Measurements from ENCODE around the gene KBTBD2.
A peak's percentile ranks its signal among the peaks of the same experiment; 100 is the strongest.
"Not testable (repeated sequence)": the region's sequence is repeated elsewhere in the genome, so short reads cannot be mapped to it uniquely, and the experiment has no call there.

Gene KBTBD2

GRCh38 chr7:32848655-32849054 lies 42.9 kb downstream of the KBTBD2 start:
- DNase-seq, result not testable (repeated sequence)

- DNase-seq, result no peak
These were observed 44.8 kb downstream of the KBTBD2 start for GRCh38 chr7:32846630-32847225.

- DNase-seq, result not testable (repeated sequence)
These were observed 46.8 kb downstream of the KBTBD2 start for GRCh38 chr7:32844748-32845147.

GRCh38 chr7:32843763-32844162 lies 47.8 kb downstream of the KBTBD2 start:
- not testable (repeated sequence) for DNase-seq

GRCh38 chr7:32839846-32840245 lies 51.7 kb downstream of the KBTBD2 start:
- not testable (repeated sequence) for DNase-seq

- peak; percentile 79 for DNase-seq
These were observed 62.4 kb downstream of the KBTBD2 start for GRCh38 chr7:32828996-32829752.

Data from NCI-H526 treated with DMSO at 0.1 percent for 48 hours (cell line).